Tibial artery (tissue), 4 donors: Measurements from ENCODE around the gene KYNU.

Experiments
- DNase-seq, 2 donors: peaks; one replicate each; pipeline ENCODE4 v3.0.0-alpha.2; 2019
- H3K27ac ChIP-seq, 2 donors: fragments of 200-600 bp; sonication (generic) in 1 of 2; 1 replicate in 1 of 2; 2 replicates in 1 of 2; pipeline ENCODE4 v1.5.1; 2018 to 2019; ENCODE audit warnings: mild to moderate bottlenecking in 1 of 2
- H3K27me3 ChIP-seq, 2 donors: fragments of 200-600 bp; sonication (generic) in 1 of 2; one replicate each; pipeline versions ENCODE4 v1.5.1 to v1.6.0; 2016 to 2019
- H3K36me3 ChIP-seq, 3 donors: fragments of 200-600 bp; sonication (generic) in 2 of 3; one replicate each; pipeline ENCODE4 v1.5.1; 2016 to 2019; ENCODE audit warnings: mild to moderate bottlenecking in 2 of 3
- H3K4me1 ChIP-seq, 4 donors: fragments of 200-600 bp; sonication (generic) in 2 of 4; 1 replicate in 3 of 4; 2 replicates in 1 of 4; pipeline ENCODE4 v1.5.1; 2016 to 2019
- H3K4me3 ChIP-seq, 2 donors: fragments of 200-600 bp; sonication (generic) in 1 of 2; 1 replicate in 1 of 2; 2 replicates in 1 of 2; pipeline ENCODE4 v1.5.1; 2018 to 2019; ENCODE audit warnings: mild to moderate bottlenecking in 2 of 2
- H3K9me3 ChIP-seq, 3 donors: fragments of 200-600 bp; sonication (generic) in 1 of 3; one replicate each; pipeline ENCODE4 v1.5.1; 2016 to 2019
- intact Hi-C: fragments of 100-400 bp; cut with DNase I; formaldehyde crosslinking; loops from one replicate; pipeline ENCODE4 v1.15.0; 2023; ENCODE audit warnings: low total_unique reads
- TF ChIP-seq, protein P1 (sequence below), 2 experiments: fragments of 200-600 bp in 1 of 2; fragments of 450-650 bp in 1 of 2; IDR thresholded peaks; one replicate each; pipeline ENCODE4 v1.5.1; 2017 to 2019; ENCODE audit warnings: antibody characterized with exemption in 2 of 2, mild to moderate bottlenecking in 1 of 2, moderate library complexity in 1 of 2

Gene KYNU

DNA sequence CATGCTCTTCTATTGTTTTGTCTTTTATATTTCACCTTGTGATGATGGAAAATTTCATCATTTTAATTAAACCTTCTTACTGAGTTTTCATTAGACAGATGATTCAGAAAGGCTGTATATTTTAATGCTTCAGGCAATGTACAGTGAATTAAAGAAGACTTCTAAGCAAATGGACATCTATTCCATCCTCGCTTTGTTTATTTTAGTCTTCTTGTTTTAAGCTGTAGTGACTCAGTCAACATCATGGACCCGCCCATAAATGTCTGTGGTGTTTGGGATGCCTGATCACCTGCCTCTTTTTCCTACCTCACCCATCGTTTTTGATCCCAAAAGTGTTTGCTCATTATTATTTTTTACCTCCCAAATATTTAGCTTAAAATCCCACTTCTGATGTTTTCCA lies 43.1 kb downstream of the KYNU start:
- intact Hi-C loops, result no loop called here
- Histone ChIP-seq H3K4me1 (no peaks in the 10 kb centered on the region), H3K4me3 (no peak overlapping the region), H3K27ac (no peak overlapping the region), H3K27me3 (no peaks in the 10 kb centered on the region), H3K9me3 (no peaks in the 10 kb centered on the region), H3K36me3 (no peaks in the 10 kb centered on the region)
- TF ChIP-seq, protein P1, sequence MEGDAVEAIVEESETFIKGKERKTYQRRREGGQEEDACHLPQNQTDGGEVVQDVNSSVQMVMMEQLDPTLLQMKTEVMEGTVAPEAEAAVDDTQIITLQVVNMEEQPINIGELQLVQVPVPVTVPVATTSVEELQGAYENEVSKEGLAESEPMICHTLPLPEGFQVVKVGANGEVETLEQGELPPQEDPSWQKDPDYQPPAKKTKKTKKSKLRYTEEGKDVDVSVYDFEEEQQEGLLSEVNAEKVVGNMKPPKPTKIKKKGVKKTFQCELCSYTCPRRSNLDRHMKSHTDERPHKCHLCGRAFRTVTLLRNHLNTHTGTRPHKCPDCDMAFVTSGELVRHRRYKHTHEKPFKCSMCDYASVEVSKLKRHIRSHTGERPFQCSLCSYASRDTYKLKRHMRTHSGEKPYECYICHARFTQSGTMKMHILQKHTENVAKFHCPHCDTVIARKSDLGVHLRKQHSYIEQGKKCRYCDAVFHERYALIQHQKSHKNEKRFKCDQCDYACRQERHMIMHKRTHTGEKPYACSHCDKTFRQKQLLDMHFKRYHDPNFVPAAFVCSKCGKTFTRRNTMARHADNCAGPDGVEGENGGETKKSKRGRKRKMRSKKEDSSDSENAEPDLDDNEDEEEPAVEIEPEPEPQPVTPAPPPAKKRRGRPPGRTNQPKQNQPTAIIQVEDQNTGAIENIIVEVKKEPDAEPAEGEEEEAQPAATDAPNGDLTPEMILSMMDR (IDR thresholded peaks at IDR 0.05), result no peak
- no peak for DNase-seq

DNA sequence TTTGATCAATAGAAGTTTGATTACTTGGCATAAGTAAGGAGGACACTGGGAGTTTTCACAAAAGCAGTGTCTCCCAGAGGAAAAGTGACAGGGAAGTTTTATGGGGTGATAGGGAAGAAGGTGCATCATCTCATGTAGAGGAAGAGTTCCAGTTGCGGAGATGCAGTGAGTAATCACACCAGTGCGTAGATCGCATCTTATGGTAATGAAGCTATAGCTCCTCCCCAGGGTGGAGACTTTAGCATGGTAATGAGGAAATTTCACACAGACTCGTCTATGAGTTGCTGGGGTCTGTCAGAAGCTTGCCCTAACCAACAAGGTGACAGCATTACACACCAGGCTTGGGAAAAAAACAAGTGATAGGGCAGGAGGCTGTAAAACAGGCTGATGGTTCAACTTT lies 49.0 kb downstream of the KYNU start:
- TF ChIP-seq, protein P1 (IDR thresholded peaks at IDR 0.05), result no peak
- Histone ChIP-seq H3K27me3 (no peaks in the 10 kb centered on the region), H3K9me3 (no peaks in the 10 kb centered on the region)

DNA sequence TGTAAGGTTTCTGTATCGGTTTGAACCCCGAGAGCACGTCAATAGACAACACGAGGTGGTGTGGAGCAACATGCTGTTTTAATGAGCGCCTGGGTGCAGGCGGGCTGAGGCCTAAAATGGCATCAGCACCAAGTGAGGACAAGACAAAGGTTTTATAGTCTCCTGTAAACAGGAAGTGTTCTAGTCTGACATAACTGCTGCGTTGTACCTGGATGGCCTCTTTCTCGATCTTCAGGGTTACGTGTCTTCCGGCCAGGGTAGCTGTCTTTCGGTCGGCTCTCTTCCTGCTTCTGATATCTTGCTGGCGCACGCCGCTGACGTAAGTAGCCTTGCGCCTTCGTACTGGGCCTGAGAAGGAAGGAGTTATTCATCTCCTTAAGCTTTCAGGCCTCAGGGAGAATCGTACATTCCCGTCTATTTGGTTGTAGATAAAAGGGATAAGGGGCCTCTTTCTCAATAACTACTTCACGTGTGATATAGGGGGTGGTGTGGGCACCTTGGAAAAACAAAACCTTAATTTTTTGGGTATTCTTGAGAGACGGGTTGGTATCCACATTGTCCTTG lies 53.5 kb downstream of the KYNU start:
- DNase-seq, result no peak
- no peak overlapping the region for H3K27ac ChIP-seq
- intact Hi-C loops, result no loop called here
- no peaks in the 10 kb centered on the region for H3K36me3 ChIP-seq
- H3K4me1 ChIP-seq, result no peaks in the 10 kb centered on the region
- H3K27me3 ChIP-seq, result no peaks in the 10 kb centered on the region
- TF ChIP-seq, protein P1 (IDR thresholded peaks at IDR 0.05), result no peak
- H3K9me3 ChIP-seq, result no peaks in the 10 kb centered on the region
- H3K4me3 ChIP-seq, result no peak overlapping the region

More for the DNA sequence above, 49.0 kb downstream of the KYNU start:
- Histone ChIP-seq H3K4me3 (no peak overlapping the region), H3K27ac (no peak overlapping the region), H3K36me3 (no peaks in the 10 kb centered on the region), H3K4me1 (no peaks in the 10 kb centered on the region)
- intact Hi-C loops, result no loop called here
- DNase-seq, result no peak

DNA sequence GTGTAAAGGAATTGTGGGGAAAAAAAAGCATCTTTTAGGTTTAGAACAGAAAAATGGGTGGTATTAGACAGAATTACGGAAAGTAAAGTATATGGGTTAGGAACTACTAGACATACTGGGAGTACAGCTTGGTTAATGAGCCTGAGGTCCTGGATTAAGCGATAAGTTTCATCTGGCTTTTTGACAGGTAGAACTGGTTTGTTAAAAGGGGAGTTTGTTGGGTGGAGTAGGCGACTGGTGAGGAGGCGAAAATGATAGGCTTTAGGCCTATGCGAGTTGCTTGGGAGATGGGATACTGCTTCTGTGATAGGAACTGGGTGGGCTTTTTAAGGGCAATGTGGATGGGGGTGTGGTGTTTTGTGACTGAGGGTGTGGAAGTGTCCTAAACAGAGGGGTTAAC lies 56.5 kb downstream of the KYNU start:
- H3K27ac ChIP-seq, result no peak overlapping the region

DNA sequence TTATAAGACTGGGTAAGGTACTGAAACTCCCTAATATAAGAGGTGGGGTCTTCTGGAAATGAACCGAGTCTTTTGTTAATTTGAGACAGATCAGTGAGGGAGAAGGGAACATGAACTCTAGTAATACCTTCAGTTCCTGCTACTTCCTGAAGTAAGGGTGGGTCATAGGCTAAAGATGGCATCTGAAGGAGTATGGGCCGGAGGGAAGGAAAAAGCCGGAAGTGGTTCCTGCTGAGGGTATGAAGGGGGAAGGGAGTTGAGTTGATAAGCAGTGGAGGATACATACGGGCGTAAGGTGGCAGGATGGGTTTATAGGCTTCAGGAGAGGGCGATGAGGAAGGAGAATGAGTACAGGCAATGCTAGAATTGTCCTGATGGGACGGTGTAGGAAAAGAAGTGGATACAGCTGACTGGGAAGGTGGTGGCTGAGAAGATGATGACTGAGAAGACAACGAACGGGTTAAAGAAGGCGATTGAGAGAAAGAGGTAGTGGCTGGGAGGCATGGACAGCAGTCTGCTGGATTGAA lies 58.2 kb downstream of the KYNU start:
- DNase-seq, result no peak
- Histone ChIP-seq H3K27ac (no peak overlapping the region), H3K9me3 (no peaks in the 10 kb centered on the region), H3K36me3 (no peaks in the 10 kb centered on the region), H3K27me3 (no peaks in the 10 kb centered on the region), H3K4me3 (no peak overlapping the region), H3K4me1 (no peaks in the 10 kb centered on the region)
- intact Hi-C loops, result no loop called here
- TF ChIP-seq, protein P1 (IDR thresholded peaks at IDR 0.05), result no peak

More for the DNA sequence above, 56.5 kb downstream of the KYNU start:
- intact Hi-C loops, result no loop called here
- no peaks in the 10 kb centered on the region for H3K4me1 ChIP-seq
- no peak for DNase-seq
- H3K9me3 ChIP-seq, result no peaks in the 10 kb centered on the region
- no peaks in the 10 kb centered on the region for H3K27me3 ChIP-seq
- no peak overlapping the region for H3K4me3 ChIP-seq
- TF ChIP-seq, protein P1 (IDR thresholded peaks at IDR 0.05), result no peak
- no peaks in the 10 kb centered on the region for H3K36me3 ChIP-seq

DNA sequence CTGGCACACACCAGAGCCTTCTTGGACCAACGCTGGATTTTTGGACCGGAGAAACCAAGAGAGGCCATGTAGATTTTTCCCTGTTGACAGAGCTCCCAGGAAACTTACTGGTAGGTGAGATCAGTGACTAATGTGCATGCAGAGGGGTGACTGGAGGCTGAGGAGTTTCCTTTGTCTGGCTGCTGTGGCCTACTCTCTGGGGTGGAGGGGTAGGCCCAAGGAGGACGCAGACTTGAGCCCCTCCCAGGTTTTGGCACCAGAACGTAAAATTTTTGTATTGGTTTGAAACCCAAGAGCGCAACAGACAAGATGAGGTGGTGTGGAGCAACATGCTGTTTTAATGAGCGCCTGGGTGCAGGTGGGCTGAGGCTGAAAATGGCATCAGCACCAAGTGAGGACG lies 59.2 kb downstream of the KYNU start:
- Histone ChIP-seq H3K9me3 (no peaks in the 10 kb centered on the region), H3K4me3 (no peak overlapping the region), H3K27ac (no peak overlapping the region), H3K4me1 (no peaks in the 10 kb centered on the region), H3K36me3 (no peaks in the 10 kb centered on the region), H3K27me3 (no peaks in the 10 kb centered on the region)
- intact Hi-C loops, result no loop called here
- no peak for DNase-seq
- TF ChIP-seq, protein P1 (IDR thresholded peaks at IDR 0.05), result no peak
